Neuronal stem cell (in vitro differentiated cells): ENCODE results near the gene TTN.

ENCODE experiments used
- DNase-seq: peaks from one replicate; pipeline ENCODE4 v3.0.0-alpha.2; 2013; ENCODE audit warnings: low spot score
- H2AFZ ChIP-seq: one replicate; pipeline ENCODE4 v1.6.1; 2013; ENCODE audit warnings: mild to moderate bottlenecking, low read length, inconsistent platforms
- H2AK5ac ChIP-seq: 2 replicates; pipeline ENCODE4 v1.6.1; 2013; ENCODE audit warnings: low read depth, mild to moderate bottlenecking, inconsistent platforms, low read length, moderate library complexity, mixed read lengths
- H2BK120ac ChIP-seq: 2 replicates; pipeline ENCODE4 v1.6.1; 2013; ENCODE audit warnings: low read depth, mild to moderate bottlenecking, inconsistent platforms, low read length, moderate library complexity, mixed read lengths
- H2BK12ac ChIP-seq: one replicate; pipeline ENCODE4 v1.6.1; 2013; ENCODE audit warnings: low read length, inconsistent platforms
- H2BK15ac ChIP-seq: 2 replicates; pipeline ENCODE4 v1.6.1; 2013; ENCODE audit warnings: mild to moderate bottlenecking, low read length, inconsistent platforms, mixed read lengths
- H2BK5ac ChIP-seq: one replicate; pipeline ENCODE4 v1.6.1; 2013; ENCODE audit warnings: inconsistent platforms, mild to moderate bottlenecking, low read length, moderate library complexity
- H3K14ac ChIP-seq: one replicate; pipeline ENCODE4 v1.6.1; 2013; ENCODE audit warnings: low read length, inconsistent platforms
- H3K18ac ChIP-seq: 2 replicates; pipeline ENCODE4 v1.6.1; 2013; ENCODE audit warnings: low read length, inconsistent platforms
- H3K23ac ChIP-seq: 2 replicates; pipeline ENCODE4 v1.6.1; 2013; ENCODE audit warnings: low read depth, mild to moderate bottlenecking, mixed read lengths, low read length, inconsistent platforms; ENCODE audit not compliant: poor library complexity
- H3K27ac ChIP-seq: replicated peaks from 3 replicates; pipeline ENCODE4 v1.5.1; 2013; ENCODE audit warnings: low read length, inconsistent platforms
- H3K27me3 ChIP-seq, 3 experiments: 2 replicates each; pipeline ENCODE4 v1.6.1; 2013; ENCODE audit warnings: low read length in 3 of 3, mild to moderate bottlenecking in 2 of 3, inconsistent platforms in 1 of 3, low read depth in 1 of 3, mixed read lengths in 1 of 3, moderate library complexity in 1 of 3; ENCODE audit not compliant: control insufficient read depth in 3 of 3, insufficient read depth in 3 of 3
- H3K36me3 ChIP-seq, 2 donors: replicated peaks in 1 of 2; 2 replicates each; pipeline ENCODE4 v1.6.1; 2013; ENCODE audit warnings: low read length in 2 of 2; ENCODE audit not compliant: control insufficient read depth in 2 of 2, insufficient read depth in 2 of 2
- H3K4ac ChIP-seq: 2 replicates; pipeline ENCODE4 v1.6.1; 2013; ENCODE audit warnings: inconsistent platforms, mild to moderate bottlenecking, low read length, moderate library complexity
- H3K4me1 ChIP-seq, 2 donors: 1 replicate in 1 of 2; 2 replicates in 1 of 2; pipeline ENCODE4 v1.6.1; 2013; ENCODE audit warnings: low read length in 2 of 2, low read depth in 1 of 2; ENCODE audit not compliant: control insufficient read depth in 2 of 2, insufficient read depth in 1 of 2
- H3K4me2 ChIP-seq: one replicate; pipeline ENCODE4 v1.6.1; 2013; ENCODE audit warnings: mild to moderate bottlenecking, low read length, inconsistent platforms; ENCODE audit not compliant: insufficient read depth, poor library complexity, severe bottlenecking
- H3K4me3 ChIP-seq, 2 donors: 2 replicates each; pipeline ENCODE4 v1.5.1; 2013; ENCODE audit warnings: low read length in 2 of 2, mild to moderate bottlenecking in 2 of 2, inconsistent platforms in 1 of 2, moderate library complexity in 1 of 2
- H3K79me1 ChIP-seq: one replicate; pipeline ENCODE4 v1.6.1; 2013; ENCODE audit warnings: low read depth, mild to moderate bottlenecking, inconsistent platforms, low read length, moderate library complexity
- H3K9ac ChIP-seq: one replicate; pipeline ENCODE4 v1.6.1; 2013; ENCODE audit warnings: mild to moderate bottlenecking, low read depth, low read length, inconsistent platforms; ENCODE audit not compliant: poor library complexity
- H3K9me3 ChIP-seq, 2 donors: replicated peaks in 1 of 2; 2 replicates each; pipeline versions ENCODE3 to v1.6.1; 2013; ENCODE audit warnings: low read length in 2 of 2, mild to moderate bottlenecking in 2 of 2, inconsistent platforms in 1 of 2, low read depth in 1 of 2, mixed read lengths in 1 of 2, moderate library complexity in 1 of 2; ENCODE audit not compliant: control insufficient read depth in 2 of 2, insufficient read depth in 1 of 2
- H4K8ac ChIP-seq: one replicate; pipeline ENCODE4 v1.6.1; 2013; ENCODE audit warnings: low read depth, mild to moderate bottlenecking, inconsistent platforms, low read length, moderate library complexity
- H4K91ac ChIP-seq: one replicate; pipeline ENCODE4 v1.6.1; 2013; ENCODE audit warnings: low read length, low read depth, mild to moderate bottlenecking, inconsistent platforms; ENCODE audit not compliant: poor library complexity
- WGBS, 2 donors: extraction: QIAGEN DNeasy Blood & Tissue Kit; methylation state at CpG; one replicate each; pipeline ENCODE4 v1.1.7; 2013; ENCODE audit warnings: missing lambda C conversion rate in 2 of 2, mixed read lengths in 1 of 2; ENCODE audit not compliant: insufficient read length in 2 of 2, insufficient replicate concordance in 1 of 2; ENCODE audit errors: extremely low coverage in 2 of 2; 5-methylcytosine and 5-hydroxymethylcytosine counted together

TTN gene

DNA sequence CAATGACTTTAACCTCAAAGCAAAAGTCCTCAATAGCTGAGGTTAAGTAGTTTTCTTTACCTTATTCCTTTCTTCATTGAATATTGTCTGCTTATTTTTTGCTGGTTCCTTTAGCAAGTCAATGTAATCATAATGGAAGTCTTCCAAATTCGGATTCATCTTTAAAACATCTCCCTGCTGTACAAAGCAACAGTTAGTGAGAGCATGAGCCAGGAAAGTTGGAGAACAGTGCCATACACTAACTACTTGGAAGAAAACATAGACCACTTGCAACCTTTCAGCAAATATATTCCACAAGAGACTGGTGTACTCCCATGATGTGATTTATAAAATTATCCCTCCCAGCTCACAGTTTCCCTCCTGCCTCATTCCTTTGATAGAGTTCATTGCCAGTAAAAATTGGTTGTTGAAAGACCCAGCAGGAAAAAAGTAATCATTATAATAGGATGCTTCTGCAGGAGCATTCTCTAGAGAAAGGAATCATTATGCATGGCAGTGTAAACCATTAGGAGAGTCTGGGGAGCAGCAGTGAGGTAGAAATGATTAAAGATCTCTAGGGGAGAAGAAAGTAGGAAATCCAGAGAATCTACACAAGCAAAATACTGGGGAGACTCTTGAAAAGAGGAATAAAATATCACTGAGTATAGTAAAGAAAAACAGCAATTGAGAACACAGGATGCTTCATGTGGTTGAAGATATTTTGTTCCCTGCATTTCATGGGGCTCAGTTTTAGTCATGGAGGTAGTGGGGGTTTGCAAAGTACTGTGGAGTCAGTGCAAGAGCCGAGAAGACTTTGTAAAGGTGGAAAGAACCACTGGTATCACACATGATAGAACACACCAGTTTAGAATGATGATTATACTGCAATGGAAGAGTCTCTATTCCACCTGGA lies 38.6 kb upstream of the TTN start:
- H3K14ac ChIP-seq = no peak overlapping the region
- no peak overlapping the region for H2AFZ ChIP-seq
- no peak overlapping the region for H2BK15ac ChIP-seq
- no peaks in the 10 kb centered on the region for H3K4me1 ChIP-seq
- H2BK12ac ChIP-seq = no peak overlapping the region
- no peak overlapping the region for H4K8ac ChIP-seq
- H3K79me1 ChIP-seq = no peaks in the 10 kb centered on the region
- H3K4me3 ChIP-seq = no peak overlapping the region
- H2AK5ac ChIP-seq = no peak overlapping the region
- no peak overlapping the region for H2BK5ac ChIP-seq
- H2BK120ac ChIP-seq = no peak overlapping the region
- no peak overlapping the region for H3K18ac ChIP-seq
- H3K4ac ChIP-seq = no peak overlapping the region
- no peaks in the 10 kb centered on the region for H3K36me3 ChIP-seq
- no CpG with 5 or more reads among the region's 2 CpGs for WGBS, 2 donors
- H3K9me3 ChIP-seq = peaks cover 0 to 2% of the 10 kb centered on the region in 2 donors
- H3K4me2 ChIP-seq = no peak overlapping the region
- H3K27me3 ChIP-seq = no peaks in the 10 kb centered on the region
- H3K27ac ChIP-seq = no peak overlapping the region
- no peak overlapping the region for H3K9ac ChIP-seq
- no peak overlapping the region for H4K91ac ChIP-seq
- DNase-seq = no peak
- H3K23ac ChIP-seq = no peak overlapping the region

DNA sequence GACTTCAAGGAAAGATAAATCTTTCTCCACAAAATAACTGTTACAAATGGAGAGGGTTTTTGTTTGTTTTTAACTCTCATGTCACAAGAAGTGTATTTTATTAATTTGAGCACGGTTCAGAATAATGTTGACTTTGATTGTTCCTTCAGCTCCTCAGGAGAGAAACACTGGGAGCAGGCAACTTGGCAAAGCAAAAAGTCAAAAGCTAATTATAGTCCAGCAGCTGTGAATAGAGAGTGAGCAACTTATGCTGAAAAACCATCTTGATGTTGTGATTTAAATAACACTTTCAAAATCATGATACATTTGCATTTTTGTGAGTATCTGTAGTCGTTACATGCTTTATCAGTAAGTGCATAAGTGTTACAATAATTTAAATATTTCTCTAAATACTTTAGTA lies 37.5 kb upstream of the TTN start:
- H3K4me1 ChIP-seq = no peaks in the 10 kb centered on the region
- no peak overlapping the region for H3K14ac ChIP-seq
- H3K9me3 ChIP-seq = peaks cover 0 to 2% of the 10 kb centered on the region in 2 donors
- H2BK120ac ChIP-seq = no peak overlapping the region
- no peak overlapping the region for H3K4me3 ChIP-seq
- no peak overlapping the region for H3K9ac ChIP-seq
- H2BK15ac ChIP-seq = no peak overlapping the region
- H4K8ac ChIP-seq = no peak overlapping the region
- H2BK5ac ChIP-seq = no peak overlapping the region
- WGBS, 2 donors = no CpG with 5 or more reads among the region's 2 CpGs
- H3K27ac ChIP-seq = no peak overlapping the region
- no peaks in the 10 kb centered on the region for H3K79me1 ChIP-seq
- no peak overlapping the region for H3K18ac ChIP-seq
- H2AFZ ChIP-seq = no peak overlapping the region
- H2BK12ac ChIP-seq = no peak overlapping the region
- H3K36me3 ChIP-seq = no peaks in the 10 kb centered on the region
- no peak for DNase-seq
- no peaks in the 10 kb centered on the region for H3K27me3 ChIP-seq
- no peak overlapping the region for H3K4me2 ChIP-seq
- no peak overlapping the region for H4K91ac ChIP-seq
- no peak overlapping the region for H3K23ac ChIP-seq
- H3K4ac ChIP-seq = no peak overlapping the region
- H2AK5ac ChIP-seq = no peak overlapping the region

DNA sequence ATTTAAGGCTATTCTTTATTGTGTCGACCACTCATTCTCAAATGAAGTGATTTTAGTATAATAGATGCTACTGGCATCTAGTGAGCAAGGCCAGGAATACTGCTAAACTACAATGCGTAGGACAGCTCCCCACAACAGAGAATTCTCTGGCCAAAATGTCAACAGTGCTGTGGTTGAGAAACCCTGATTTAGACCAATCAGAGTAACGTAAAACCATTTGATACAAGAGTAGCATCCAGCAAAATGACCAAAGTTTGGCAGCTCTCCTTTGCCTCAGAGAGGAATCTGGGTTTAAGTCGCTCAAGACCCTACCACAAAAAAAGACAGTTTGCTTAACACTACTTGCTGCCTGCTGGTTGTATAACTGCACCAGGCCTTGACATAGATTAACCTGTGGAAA lies 37.0 kb upstream of the TTN start:
- Histone ChIP-seq H2AK5ac (no peak overlapping the region), H3K4me1 (no peaks in the 10 kb centered on the region), H2BK12ac (no peak overlapping the region), H2BK15ac (no peak overlapping the region), H3K9ac (no peak overlapping the region), H2BK5ac (no peak overlapping the region), H4K8ac (no peak overlapping the region), H3K36me3 (no peaks in the 10 kb centered on the region), H3K27ac (no peak overlapping the region), H3K79me1 (no peaks in the 10 kb centered on the region), H3K4ac (no peak overlapping the region), H3K9me3 (peaks cover 0 to 2% of the 10 kb centered on the region in 2 donors), H3K14ac (no peak overlapping the region), H4K91ac (no peak overlapping the region), H3K18ac (no peak overlapping the region), H2BK120ac (no peak overlapping the region), H3K4me3 (no peak overlapping the region), H3K23ac (no peak overlapping the region), H3K4me2 (no peak overlapping the region), H3K27me3 (no peaks in the 10 kb centered on the region), H2AFZ (no peak overlapping the region)
- DNase-seq = no peak
- WGBS, 2 donors = no CpG with 5 or more reads among the region's 4 CpGs

DNA sequence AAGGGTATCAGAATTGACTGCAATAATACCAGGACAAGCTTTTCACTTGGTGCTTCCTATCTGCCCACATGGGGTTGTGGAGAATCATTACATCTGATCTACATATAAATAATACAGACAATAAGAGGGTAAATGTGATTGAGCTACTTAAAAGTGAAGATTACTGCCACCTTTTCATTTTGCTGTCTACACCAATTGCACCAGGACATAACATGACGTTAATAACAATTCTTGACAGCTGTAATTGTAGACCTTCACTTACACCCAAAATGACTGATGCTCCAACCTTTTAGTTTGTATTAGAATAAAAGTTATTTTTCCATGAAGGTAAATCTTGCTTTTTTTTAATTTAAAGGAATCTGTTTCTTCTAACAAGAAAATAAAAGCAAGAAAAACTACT lies 36.5 kb upstream of the TTN start:
- Histone ChIP-seq H3K9ac (no peak overlapping the region), H3K23ac (no peak overlapping the region), H3K4ac (no peak overlapping the region), H2BK15ac (no peak overlapping the region), H3K79me1 (no peaks in the 10 kb centered on the region), H2BK5ac (no peak overlapping the region), H4K8ac (no peak overlapping the region), H3K18ac (no peak overlapping the region), H2BK120ac (no peak overlapping the region), H3K36me3 (no peaks in the 10 kb centered on the region), H2AK5ac (no peak overlapping the region), H2AFZ (no peak overlapping the region), H3K14ac (no peak overlapping the region), H3K27me3 (no peaks in the 10 kb centered on the region), H3K9me3 (peaks cover 0 to 2% of the 10 kb centered on the region in 2 donors), H3K4me1 (no peaks in the 10 kb centered on the region), H3K27ac (no peak overlapping the region), H2BK12ac (no peak overlapping the region), H4K91ac (no peak overlapping the region), H3K4me2 (no peak overlapping the region), H3K4me3 (no peak overlapping the region)
- no peak for DNase-seq
- WGBS, 2 donors = no CpG with 5 or more reads among the region's 1 CpG
